Occipital lobe (tissue), 2 donors: ENCODE measurements around the gene REEP1. TPM values are rescaled to one million over a fixed set of nuclear protein-coding genes. Genes with fewer than 3 reads are reported as not detected.
"Not testable (repeated sequence)": the region's sequence is repeated elsewhere in the genome, so short reads cannot be mapped to it uniquely, and the experiment has no call there.

Experiments used
- DNase-seq: peaks from one replicate; lab custom pipeline; 2025; lab: John Stamatoyannopoulos, UW
- total RNA-seq: library from RNA; depleted of rRNA; stranded (reverse); fragments of >200 nt; gene quantifications from one replicate; pipeline ENCODE4 v1.2.3, GENCODE V29; 2014

The REEP1 gene
- total RNA-seq, 1 donor from 2014 or later: 156 TPM

GRCh38 chr2:86225581-86225980 lies 111.8 kb downstream of the REEP1 start:
- peak; percentile 35 for DNase-seq

GRCh38 chr2:86224645-86225355 lies 112.6 kb downstream of the REEP1 start:
- no peak for DNase-seq

- DNase-seq: no peak
Measured at GRCh38 chr2:86223927-86224560, 113.4 kb downstream of the REEP1 start.

- DNase-seq: no peak
Measured at GRCh38 chr2:86223140-86223926, 114.1 kb downstream of the REEP1 start.

- DNase-seq: peak; percentile 26
Measured at GRCh38 chr2:86221066-86221684, 116.3 kb downstream of the REEP1 start.

GRCh38 chr2:86219896-86220295 lies 117.5 kb downstream of the REEP1 start:
- DNase-seq: no peak

- DNase-seq: no peak
Measured at GRCh38 chr2:86218124-86218523, 119.3 kb downstream of the REEP1 start.

GRCh38 chr2:86216575-86217555 lies 120.6 kb downstream of the REEP1 start:
- DNase-seq: no peak

- DNase-seq: no peak
Measured at GRCh38 chr2:86214503-86214832, 123.0 kb downstream of the REEP1 start.

- DNase-seq: no peak
Measured at GRCh38 chr2:86213699-86214502, 123.5 kb downstream of the REEP1 start.

GRCh38 chr2:86213056-86213455 lies 124.4 kb downstream of the REEP1 start:
- DNase-seq: no peak

- DNase-seq: no peak
Measured at GRCh38 chr2:86211796-86212188, 125.6 kb downstream of the REEP1 start.

- DNase-seq: no peak
Measured at GRCh38 chr2:86211033-86211795, 126.2 kb downstream of the REEP1 start.

- no peak for DNase-seq
Measured at GRCh38 chr2:86204458-86204857, 133.0 kb downstream of the REEP1 start.

GRCh38 chr2:86203614-86204013 lies 133.8 kb downstream of the REEP1 start:
- no peak for DNase-seq

- no peak for DNase-seq
Measured at GRCh38 chr2:86202702-86203101, 134.7 kb downstream of the REEP1 start.

GRCh38 chr2:86202336-86202692 lies 135.1 kb downstream of the REEP1 start:
- DNase-seq: no peak

- DNase-seq: no peak
Measured at GRCh38 chr2:86201671-86202335, 135.6 kb downstream of the REEP1 start.

- DNase-seq: not testable (repeated sequence)
Measured at GRCh38 chr2:86200564-86200963, 136.9 kb downstream of the REEP1 start.
